ENCODE data around the gene LRRC31. TPM values are rescaled to one million over a fixed set of nuclear protein-coding genes. Genes with fewer than 3 reads are reported as not detected.

LRRC31 gene
- total and polyA plus RNA-seq, 2 donors (not counting 1 experiment from before 2014, with no cell fraction given), result not detected

DNA sequence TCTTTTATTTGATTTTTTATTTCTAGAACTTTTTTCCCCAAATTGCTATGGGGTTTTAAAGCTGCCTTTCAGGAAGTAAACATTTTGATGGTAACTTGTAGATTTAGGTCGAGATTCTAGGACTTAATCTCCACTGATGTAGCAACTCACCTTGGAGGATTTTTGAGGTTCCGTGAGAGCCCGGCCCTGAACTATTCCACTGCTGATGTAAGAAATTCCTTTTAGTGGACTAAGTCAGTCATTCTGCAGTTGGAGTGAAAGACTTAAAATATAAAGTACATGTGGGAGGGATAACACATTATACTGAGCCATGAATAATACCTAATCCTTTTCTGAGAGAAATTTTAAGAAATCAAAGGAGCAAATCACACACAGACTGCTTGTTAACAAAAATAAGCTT lies 44.4 kb downstream of the LRRC31 start:
- H3K9me3 ChIP-seq (ENCODE audit: control insufficient read depth, insufficient read depth, low read depth, low read length), result no peaks in the 10 kb centered on the region
- H4K20me1 ChIP-seq (ENCODE audit: control insufficient read depth, extremely low read depth, insufficient read depth, low read length), result no peaks in the 10 kb centered on the region
- H3K4me2 ChIP-seq (ENCODE audit: extremely low read depth, insufficient read depth, low read length), result no peak overlapping the region

DNA sequence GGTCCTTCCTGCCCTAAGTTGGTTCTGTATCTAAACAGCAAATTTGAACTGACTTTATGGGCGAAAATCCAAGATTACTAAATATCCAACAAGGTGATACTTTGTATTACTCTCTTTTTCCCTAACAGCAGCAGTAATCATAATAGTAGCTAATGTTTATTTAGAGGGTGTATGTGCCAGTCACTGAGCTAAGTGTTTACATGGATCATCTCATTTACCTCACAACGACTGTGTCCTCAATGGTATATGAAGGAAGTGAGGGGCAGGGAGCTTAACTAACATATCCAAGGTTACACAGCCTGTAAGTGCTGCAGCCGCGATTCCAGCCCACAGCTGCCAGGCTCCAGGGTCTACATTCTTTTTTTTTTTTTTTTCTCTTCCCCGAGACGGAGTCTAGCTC lies 46.8 kb downstream of the LRRC31 start:
- no peaks in the 10 kb centered on the region for H3K79me2 ChIP-seq (ENCODE audit: control insufficient read depth, insufficient read depth, low read length)
- H3K27ac ChIP-seq (ENCODE audit: insufficient read depth, low read length), result no peak overlapping the region
- no peaks in the 10 kb centered on the region for H3K36me3 ChIP-seq (ENCODE audit: control insufficient read depth, insufficient read depth, low read length)
- H3K9ac ChIP-seq (ENCODE audit: insufficient read depth, low read length), result no peak overlapping the region
- H3K4me3 ChIP-seq (replicated peaks in 1 of 4; ENCODE audit: control extremely low read depth in 1 of 4, insufficient read depth in 1 of 4, low read depth in 3 of 4, low read length in 4 of 4), result no peak overlapping the region
- no peak overlapping the region for H2AFZ ChIP-seq (ENCODE audit: low read length)
- no peak for DNase-seq (ENCODE audit: low read depth in 2 of 2)
- H3K27me3 ChIP-seq (ENCODE audit: control insufficient read depth, insufficient read depth, low read length), result no peaks in the 10 kb centered on the region
- H3K4me1 ChIP-seq (ENCODE audit: control insufficient read depth, extremely low read depth, insufficient read depth, low read length), result no peaks in the 10 kb centered on the region
- TF ChIP-seq EZH2 (IDR thresholded peaks at IDR 0.05; ENCODE audit: low read length, missing control alignments), result no peak
- TF ChIP-seq, protein P1, sequence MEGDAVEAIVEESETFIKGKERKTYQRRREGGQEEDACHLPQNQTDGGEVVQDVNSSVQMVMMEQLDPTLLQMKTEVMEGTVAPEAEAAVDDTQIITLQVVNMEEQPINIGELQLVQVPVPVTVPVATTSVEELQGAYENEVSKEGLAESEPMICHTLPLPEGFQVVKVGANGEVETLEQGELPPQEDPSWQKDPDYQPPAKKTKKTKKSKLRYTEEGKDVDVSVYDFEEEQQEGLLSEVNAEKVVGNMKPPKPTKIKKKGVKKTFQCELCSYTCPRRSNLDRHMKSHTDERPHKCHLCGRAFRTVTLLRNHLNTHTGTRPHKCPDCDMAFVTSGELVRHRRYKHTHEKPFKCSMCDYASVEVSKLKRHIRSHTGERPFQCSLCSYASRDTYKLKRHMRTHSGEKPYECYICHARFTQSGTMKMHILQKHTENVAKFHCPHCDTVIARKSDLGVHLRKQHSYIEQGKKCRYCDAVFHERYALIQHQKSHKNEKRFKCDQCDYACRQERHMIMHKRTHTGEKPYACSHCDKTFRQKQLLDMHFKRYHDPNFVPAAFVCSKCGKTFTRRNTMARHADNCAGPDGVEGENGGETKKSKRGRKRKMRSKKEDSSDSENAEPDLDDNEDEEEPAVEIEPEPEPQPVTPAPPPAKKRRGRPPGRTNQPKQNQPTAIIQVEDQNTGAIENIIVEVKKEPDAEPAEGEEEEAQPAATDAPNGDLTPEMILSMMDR (conservative IDR thresholded peaks at IDR 0.05 in 1 of 2, IDR thresholded peaks at IDR 0.05 in 1 of 2; ENCODE audit: low read depth in 1 of 2, low read length in 2 of 2), result no peak
- no peak overlapping the region for H3K4me2 ChIP-seq (ENCODE audit: extremely low read depth, insufficient read depth, low read length)
- no peaks in the 10 kb centered on the region for H4K20me1 ChIP-seq (ENCODE audit: control insufficient read depth, extremely low read depth, insufficient read depth, low read length)
- no peaks in the 10 kb centered on the region for H3K9me3 ChIP-seq (ENCODE audit: control insufficient read depth, insufficient read depth, low read depth, low read length)

More for the DNA sequence above, 44.4 kb downstream of the LRRC31 start:
- Histone ChIP-seq H3K4me3 (replicated peaks in 1 of 4; ENCODE audit: control extremely low read depth in 1 of 4, insufficient read depth in 1 of 4, low read depth in 3 of 4, low read length in 4 of 4) (no peak overlapping the region), H2AFZ (ENCODE audit: low read length) (no peak overlapping the region), H3K79me2 (ENCODE audit: control insufficient read depth, insufficient read depth, low read length) (no peaks in the 10 kb centered on the region), H3K27me3 (ENCODE audit: control insufficient read depth, insufficient read depth, low read length) (no peaks in the 10 kb centered on the region), H3K36me3 (ENCODE audit: control insufficient read depth, insufficient read depth, low read length) (no peaks in the 10 kb centered on the region), H3K4me1 (ENCODE audit: control insufficient read depth, extremely low read depth, insufficient read depth, low read length) (no peaks in the 10 kb centered on the region), H3K9ac (ENCODE audit: insufficient read depth, low read length) (no peak overlapping the region), H3K27ac (ENCODE audit: insufficient read depth, low read length) (no peak overlapping the region)
- TF ChIP-seq, protein P1 (conservative IDR thresholded peaks at IDR 0.05 in 1 of 2, IDR thresholded peaks at IDR 0.05 in 1 of 2; ENCODE audit: low read depth in 1 of 2, low read length in 2 of 2), result no peak
- TF ChIP-seq EZH2 (IDR thresholded peaks at IDR 0.05; ENCODE audit: low read length, missing control alignments), result no peak
- peak in 1 of 2 donors; percentile 6 for DNase-seq (ENCODE audit: low read depth in 2 of 2)

DNA sequence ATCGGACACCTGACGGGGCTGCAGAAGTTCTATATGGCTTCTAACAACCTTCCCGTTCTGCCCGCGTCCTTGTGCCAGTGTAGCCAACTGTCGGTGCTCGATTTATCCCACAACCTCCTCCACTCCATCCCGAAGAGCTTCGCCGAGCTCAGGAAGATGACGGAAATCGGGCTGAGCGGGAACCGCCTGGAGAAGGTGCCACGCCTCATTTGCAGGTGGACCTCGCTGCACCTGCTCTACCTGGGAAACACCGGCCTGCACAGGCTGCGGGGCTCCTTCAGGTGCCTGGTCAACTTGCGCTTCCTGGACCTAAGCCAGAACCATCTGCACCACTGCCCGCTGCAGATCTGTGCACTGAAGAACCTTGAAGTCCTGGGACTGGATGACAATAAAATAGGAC lies 47.2 kb downstream of the LRRC31 start:
- Histone ChIP-seq H3K4me1 (ENCODE audit: control insufficient read depth, extremely low read depth, insufficient read depth, low read length) (no peaks in the 10 kb centered on the region), H3K9ac (ENCODE audit: insufficient read depth, low read length) (no peak overlapping the region), H2AFZ (ENCODE audit: low read length) (no peak overlapping the region), H3K9me3 (ENCODE audit: control insufficient read depth, insufficient read depth, low read depth, low read length) (no peaks in the 10 kb centered on the region), H4K20me1 (ENCODE audit: control insufficient read depth, extremely low read depth, insufficient read depth, low read length) (no peaks in the 10 kb centered on the region), H3K27ac (ENCODE audit: insufficient read depth, low read length) (no peak overlapping the region), H3K4me2 (ENCODE audit: extremely low read depth, insufficient read depth, low read length) (no peak overlapping the region), H3K27me3 (ENCODE audit: control insufficient read depth, insufficient read depth, low read length) (no peaks in the 10 kb centered on the region), H3K36me3 (ENCODE audit: control insufficient read depth, insufficient read depth, low read length) (no peaks in the 10 kb centered on the region), H3K4me3 (replicated peaks in 1 of 4; ENCODE audit: control extremely low read depth in 1 of 4, insufficient read depth in 1 of 4, low read depth in 3 of 4, low read length in 4 of 4) (no peak overlapping the region), H3K79me2 (ENCODE audit: control insufficient read depth, insufficient read depth, low read length) (no peaks in the 10 kb centered on the region)
- no peak for DNase-seq (ENCODE audit: low read depth in 2 of 2)
- TF ChIP-seq, protein P1 (conservative IDR thresholded peaks at IDR 0.05 in 1 of 2, IDR thresholded peaks at IDR 0.05 in 1 of 2; ENCODE audit: low read depth in 1 of 2, low read length in 2 of 2), result no peak
- TF ChIP-seq EZH2 (IDR thresholded peaks at IDR 0.05; ENCODE audit: low read length, missing control alignments), result no peak
